HG03432 (cell line): ENCODE results near the gene ATP8B4.
A peak's percentile ranks its signal among the peaks of the same experiment; 100 is the strongest.

Experiments used
- ATAC-seq: cut with Tn5 transposase; IDR thresholded peaks from one replicate; pipeline ENCODE4 v1.9.1; 2021; ENCODE audit warnings: mild to moderate bottlenecking, moderate library complexity; ENCODE audit not compliant: unreplicated experiment

The ATP8B4 gene

DNA sequence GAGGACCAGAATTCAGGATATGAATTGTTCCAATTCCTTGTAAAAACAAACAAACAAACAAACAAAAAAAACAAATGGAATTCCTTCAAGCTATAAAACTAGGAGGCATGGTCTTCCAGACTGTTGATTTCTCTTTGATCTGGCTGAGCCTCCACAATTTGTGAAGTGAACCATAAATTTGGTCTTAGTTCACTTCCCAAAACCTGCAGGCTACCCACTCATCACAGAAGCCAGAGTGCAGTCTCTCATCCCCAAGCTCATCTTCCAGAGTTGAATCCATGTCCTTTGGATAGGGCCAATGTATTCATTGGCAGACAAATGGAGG is 294.3 kb downstream of the ATP8B4 start:
- no peak for ATAC-seq

DNA sequence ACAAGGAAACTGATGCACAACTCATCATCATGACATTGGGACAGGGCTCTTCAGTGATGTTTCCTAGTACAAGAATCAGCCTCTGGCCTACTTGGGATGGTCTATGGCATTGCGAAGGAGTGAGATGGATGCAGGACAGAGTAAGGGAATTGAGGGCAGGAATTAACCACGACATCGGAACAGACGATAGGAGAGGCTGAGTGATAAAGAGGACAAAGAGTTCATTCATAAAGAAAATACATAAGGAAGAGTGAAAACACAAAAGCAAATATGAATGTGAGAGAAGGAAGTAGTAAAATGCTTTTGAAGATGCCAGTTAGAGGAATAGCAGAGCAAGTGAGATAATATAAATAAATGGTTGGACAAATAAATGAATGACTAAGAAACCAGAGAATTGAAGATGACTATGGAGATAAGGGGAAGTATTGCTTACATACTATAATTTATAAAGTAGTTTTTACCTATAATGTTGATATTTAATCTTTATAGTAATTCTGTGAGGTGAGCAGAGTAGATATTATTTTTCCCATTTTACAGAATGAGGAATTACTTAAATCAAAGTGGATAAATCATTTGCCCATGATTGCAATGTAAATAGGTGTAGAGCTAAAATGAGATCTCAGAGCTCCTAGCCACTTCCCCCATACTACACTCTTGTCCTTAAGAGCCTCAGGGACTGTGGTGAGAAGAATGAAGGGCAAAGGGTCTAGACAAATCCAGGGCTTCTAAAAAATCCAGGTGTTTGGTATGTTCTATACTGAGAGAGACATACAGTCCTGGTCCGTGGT is 294.9 kb downstream of the ATP8B4 start:
- ATAC-seq = no peak

DNA sequence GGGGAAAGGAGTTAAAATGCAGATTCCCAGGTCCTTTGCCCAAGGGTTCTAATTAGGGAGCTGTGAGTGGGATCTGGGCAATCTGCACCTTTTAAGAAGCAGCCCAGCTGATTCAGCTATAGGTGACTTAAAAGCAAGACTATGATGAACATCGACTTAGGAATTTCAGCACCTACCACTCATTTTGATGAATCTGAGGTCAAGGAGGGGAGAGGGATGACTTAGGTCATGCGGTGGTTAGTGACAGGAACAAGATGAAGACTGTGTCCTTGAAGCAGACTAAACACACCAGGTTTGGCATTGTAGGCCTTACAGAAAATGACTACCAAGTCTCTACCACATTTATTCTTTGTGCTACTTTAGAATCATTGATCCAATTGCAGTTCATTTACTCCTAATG is 301.9 kb downstream of the ATP8B4 start:
- no peak for ATAC-seq

DNA sequence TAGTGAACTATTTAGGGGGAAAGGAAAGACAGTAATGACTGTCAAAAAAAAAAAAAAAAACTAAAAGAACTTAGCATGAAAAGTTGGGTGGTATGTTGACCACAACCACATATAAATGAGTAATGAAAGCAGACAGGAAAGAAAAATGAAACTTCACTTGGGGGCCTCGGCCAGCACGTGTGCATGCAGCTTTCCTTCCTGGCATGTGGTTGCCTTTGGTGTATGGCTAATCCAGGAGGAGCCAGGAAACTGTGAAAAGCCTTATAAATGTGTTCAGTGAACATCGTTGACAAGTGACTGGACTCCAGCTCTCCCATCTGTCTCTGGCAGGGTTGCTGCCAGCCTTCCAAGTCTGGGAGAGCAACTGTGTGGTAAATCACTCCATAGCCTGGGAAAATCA is 303.1 kb downstream of the ATP8B4 start:
- ATAC-seq = peak; percentile 64

DNA sequence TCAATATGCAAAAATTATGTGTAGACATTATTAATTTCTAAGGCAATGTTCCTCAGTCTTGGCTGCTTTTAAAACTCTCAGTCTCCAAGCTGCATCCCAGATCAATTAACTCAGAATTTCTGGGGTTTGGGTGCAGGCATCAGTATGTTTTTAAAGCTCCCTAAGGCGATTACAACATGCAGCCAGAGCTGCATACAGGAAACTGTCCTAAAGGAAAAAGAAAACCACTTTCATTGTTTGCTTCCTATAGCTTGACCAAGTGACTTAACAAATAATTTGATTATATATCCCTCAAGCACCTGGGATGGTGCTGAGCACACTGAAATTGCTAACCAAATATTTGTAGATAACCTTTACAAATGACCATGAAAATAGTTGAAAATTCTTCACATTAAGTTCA is 303.5 kb downstream of the ATP8B4 start:
- no peak for ATAC-seq

DNA sequence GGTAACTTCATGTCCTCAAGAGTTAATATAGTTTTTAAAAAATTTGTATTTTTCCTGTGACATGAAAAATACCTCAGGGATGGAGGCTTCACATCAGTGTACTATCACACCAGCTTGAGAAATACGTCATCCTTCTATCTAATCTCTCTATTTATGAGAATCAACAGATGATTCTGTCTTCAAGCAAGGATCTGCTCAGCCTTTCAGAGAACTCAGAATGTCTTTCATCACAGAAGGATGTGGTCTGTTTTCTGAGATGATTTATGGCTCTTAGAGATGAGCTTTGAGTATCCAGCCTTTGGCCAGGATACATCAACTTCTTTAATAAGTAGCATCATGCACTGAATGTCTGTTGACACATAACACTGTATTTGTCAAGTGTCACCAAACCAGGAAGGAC is 304.3 kb downstream of the ATP8B4 start:
- ATAC-seq = no peak

DNA sequence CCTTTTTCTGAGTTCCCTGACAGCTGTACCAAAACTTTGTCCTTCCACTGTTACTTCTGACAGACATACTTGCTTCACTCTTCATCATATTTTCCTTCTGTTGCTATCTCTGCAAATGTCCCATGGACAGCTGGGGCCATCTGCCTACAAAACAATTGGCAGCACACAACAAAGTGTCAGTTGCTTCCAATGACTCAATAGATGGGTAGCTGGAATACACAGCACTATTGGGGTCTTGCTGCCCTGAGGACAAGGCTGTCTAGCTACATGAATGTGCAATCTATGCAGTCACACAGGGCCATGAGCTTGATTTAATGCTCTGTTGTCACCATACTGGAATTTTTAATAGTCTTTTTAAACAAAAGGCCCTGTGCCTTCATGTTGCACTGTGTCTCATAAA is 305.4 kb downstream of the ATP8B4 start:
- no peak for ATAC-seq

DNA sequence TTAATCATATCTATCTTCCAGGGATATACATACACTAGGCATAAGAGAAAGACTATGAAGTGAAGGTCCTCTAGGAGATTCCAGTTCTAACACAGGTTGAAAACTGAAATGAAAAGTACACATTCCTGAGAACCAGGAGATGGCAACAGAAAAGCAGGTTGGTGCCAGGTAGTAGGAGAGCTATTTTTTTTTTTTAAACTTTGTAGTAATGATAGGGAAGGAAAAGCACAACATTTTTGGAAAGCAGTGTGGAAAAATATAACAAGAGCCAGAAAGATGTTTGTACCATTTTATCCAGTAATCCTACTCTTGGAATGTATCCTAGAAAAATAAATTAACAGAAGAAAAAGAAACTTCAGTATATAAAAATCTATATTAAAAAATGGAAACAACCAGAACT is 308.3 kb downstream of the ATP8B4 start:
- ATAC-seq = no peak

DNA sequence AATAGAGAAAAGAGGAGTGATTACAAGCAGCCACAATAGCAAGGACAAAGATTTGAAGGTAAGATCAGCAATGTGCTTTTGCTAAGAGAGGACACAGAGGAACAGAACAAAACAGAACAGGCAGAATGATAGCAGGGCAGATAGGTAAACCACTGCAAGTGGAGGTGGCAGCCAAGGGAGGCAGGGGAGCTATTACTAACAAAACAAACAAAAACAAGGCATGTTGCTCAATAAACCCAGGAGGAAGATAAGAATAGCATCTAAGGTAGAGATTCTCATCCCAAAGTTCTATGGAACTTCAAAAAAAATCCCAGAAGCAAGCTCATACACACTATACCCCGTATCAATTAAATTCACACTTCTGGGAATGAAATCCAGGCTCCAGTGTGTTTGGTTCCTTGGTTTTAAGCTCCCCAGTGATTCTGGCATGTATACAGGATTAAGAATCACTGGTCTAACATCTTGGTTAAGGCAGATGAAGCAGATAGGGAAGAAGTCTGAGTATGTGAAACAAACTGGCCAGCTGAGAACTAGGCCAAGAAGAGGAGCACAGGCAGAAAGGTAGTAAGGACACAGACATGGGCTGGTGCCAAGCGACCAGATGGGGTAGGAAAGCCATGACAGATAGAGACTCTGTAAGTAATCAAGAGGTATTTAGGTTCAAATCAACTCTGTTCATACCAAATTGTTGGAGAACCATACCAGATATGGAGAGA is 309.0 kb downstream of the ATP8B4 start:
- ATAC-seq = no peak

DNA sequence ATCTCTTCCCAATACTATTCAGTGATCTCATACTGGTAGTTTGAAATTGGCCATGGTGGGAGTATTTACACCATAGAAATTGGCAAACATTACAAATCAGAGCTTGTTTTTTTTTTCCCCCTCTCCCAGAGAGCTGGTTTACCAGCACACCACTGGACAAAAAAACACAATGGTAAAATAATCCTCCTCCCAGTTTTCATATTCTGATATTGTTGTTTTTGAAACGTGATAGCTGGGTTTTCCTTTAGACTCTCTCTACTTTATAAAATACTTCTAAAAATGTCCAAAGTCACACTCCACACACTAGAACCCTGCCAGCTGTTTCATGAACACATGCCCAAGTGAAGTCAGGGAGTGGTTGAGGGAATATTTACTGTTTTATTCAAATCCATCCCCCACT is 310.7 kb downstream of the ATP8B4 start:
- ATAC-seq = no peak
